Activated CD4-positive, alpha-beta T cell treated with anti-CD3 and anti-CD28 coated beads for 36 hours (primary cell): ENCODE data around the gene MRPL4. TPM values are rescaled to one million over a fixed set of nuclear protein-coding genes. Genes with fewer than 3 reads are reported as not detected.

Experiments
- ATAC-seq: fragments of 200-7000 bp; cut with Tn5 transposase; one replicate; pipeline ENCODE4 v1.10.0; 2021; ENCODE audit warnings: mild to moderate bottlenecking, moderate library complexity
- CTCF ChIA-PET: fragments of 350-600 bp; sonication (Branson Sonifier 250); formaldehyde crosslinking; loops from one replicate; lab custom pipeline; 2021; ENCODE audit warnings: antibody characterized with exemption; lab: Charles Lee
- POLR2A ChIA-PET: fragments of 350-600 bp; sonication (Branson Sonifier 250); formaldehyde crosslinking; loops from one replicate; lab custom pipeline; 2021; ENCODE audit warnings: antibody characterized with exemption, inconsistent platforms; lab: Charles Lee
- DNase-seq: peaks from one replicate; pipeline ENCODE4 v3.0.0-alpha.2; 2020
- H3K27ac Mint-ChIP-seq: one replicate; pipeline ENCODE4 v1.8.0; 2021; ENCODE audit warnings: mixed read lengths
- H3K27me3 Mint-ChIP-seq: one replicate; pipeline ENCODE4 v1.8.0; 2021; ENCODE audit warnings: mixed read lengths
- H3K36me3 Mint-ChIP-seq: one replicate; pipeline ENCODE4 v1.8.0; 2021; ENCODE audit warnings: low read depth, mixed read lengths
- H3K4me1 Mint-ChIP-seq: one replicate; pipeline ENCODE4 v1.8.0; 2021; ENCODE audit warnings: mixed read lengths
- H3K4me3 Mint-ChIP-seq: one replicate; pipeline ENCODE4 v1.8.0; 2021; ENCODE audit warnings: mild to moderate bottlenecking, moderate library complexity, mixed read lengths
- H3K9me3 Mint-ChIP-seq: one replicate; pipeline ENCODE4 v1.8.0; 2021; ENCODE audit warnings: low read depth, mixed read lengths
- intact Hi-C, 2 experiments: fragments of 100-400 bp; cut with DNase I in 1 of 2; cut with micrococcal nuclease in 1 of 2; formaldehyde crosslinking; loops; one replicate each; pipeline versions ENCODE4 v1.14.2 to v1.15.1; 2022 to 2024; cut with DNase I, micrococcal nuclease
- total RNA-seq, 2 experiments: library from RNA; stranded (reverse); gene quantifications; one replicate each; pipeline ENCODE4 v1.2.3, GENCODE V29; 2021

The MRPL4 gene
- total RNA-seq, 2 experiments from 2014 or later, result 130 to 140 TPM

DNA sequence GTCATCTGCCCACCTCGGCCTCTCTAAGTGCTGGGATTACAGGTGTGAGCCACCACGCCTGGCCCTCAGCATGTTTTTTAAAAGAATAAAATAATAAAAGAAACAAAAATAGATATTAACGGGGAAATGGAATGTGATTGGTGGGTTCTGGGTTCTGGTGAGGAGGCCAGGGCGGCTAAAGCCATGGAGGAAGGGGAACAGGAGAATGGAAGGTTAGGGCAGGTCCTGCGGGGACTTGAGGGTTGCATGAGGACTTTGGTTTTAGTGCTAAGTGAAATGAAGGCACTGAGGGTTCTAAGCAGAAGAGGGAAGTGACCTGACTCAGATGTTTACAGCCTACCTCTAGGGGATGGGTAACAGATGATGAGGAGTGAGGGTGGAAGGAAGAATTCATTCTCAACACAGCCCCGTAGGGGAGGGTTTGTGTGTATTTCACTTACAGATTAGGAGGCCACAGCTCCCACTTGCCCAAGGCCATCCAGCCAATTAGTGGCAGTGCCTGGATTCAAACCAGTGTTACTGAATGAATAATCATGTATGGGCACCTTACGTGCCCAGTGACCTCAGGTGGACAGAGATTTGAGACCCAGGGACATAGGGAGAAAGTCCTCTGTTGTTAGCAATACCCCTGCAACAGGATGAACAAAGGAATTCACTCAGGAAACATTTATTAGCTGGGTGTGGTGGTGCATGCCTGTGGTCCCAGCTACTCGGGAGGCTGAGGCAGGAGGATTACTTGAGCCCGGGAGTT, 6.7 kb upstream of the MRPL4 start:
- Mint-ChIP-seq H3K27ac (no peak overlapping the region), H3K36me3 (no peaks in the 10 kb centered on the region), H3K27me3 (no peaks in the 10 kb centered on the region), H3K4me1 (no peaks in the 10 kb centered on the region), H3K4me3 (no peak overlapping the region), H3K9me3 (no peaks in the 10 kb centered on the region)
- intact Hi-C loops, result no loop called here
- ATAC-seq, result no peak
- no peak for DNase-seq
- POLR2A ChIA-PET, result no interaction called here
- CTCF ChIA-PET, result interaction anchor here (0.8 to 1.3 kb wide), 3 partner anchors 22 to 143 kb away, joined by 3 to 5 read pairs (median 4); no protein-coding TSS in a partner anchor

DNA sequence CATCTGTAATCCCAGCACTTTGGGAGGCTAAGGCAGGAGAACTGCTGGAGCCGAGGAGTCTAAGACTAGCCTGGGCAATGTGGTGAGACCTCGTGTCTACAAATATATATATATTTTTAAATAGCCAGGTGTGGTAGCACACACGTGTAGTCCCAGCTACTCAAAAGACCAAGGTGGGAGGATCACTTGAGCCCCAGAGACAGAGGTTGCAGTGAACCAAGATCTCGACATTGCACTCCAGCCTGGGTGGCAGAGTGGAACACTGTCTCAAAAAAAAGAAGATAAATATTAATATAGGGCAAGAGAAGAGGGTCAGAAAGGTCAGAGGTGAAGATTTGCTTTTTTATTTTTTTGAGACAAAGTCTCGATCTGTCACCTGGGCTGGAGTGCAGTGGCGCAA, 5.5 kb upstream of the MRPL4 start:
- Mint-ChIP-seq H3K27ac (no peak overlapping the region), H3K36me3 (no peaks in the 10 kb centered on the region), H3K4me3 (no peak overlapping the region), H3K9me3 (no peaks in the 10 kb centered on the region), H3K27me3 (no peaks in the 10 kb centered on the region), H3K4me1 (peaks cover 5% of the 10 kb centered on the region)
- no peak for ATAC-seq
- no peak for DNase-seq
- ChIA-PET CTCF (interaction anchor here (0.6 to 1.0 kb wide), 3 partner anchors 23 to 142 kb away, joined by 3 to 5 read pairs (median 4); no protein-coding TSS in a partner anchor), POLR2A (no interaction called here)
- intact Hi-C loops, result no loop called here

DNA sequence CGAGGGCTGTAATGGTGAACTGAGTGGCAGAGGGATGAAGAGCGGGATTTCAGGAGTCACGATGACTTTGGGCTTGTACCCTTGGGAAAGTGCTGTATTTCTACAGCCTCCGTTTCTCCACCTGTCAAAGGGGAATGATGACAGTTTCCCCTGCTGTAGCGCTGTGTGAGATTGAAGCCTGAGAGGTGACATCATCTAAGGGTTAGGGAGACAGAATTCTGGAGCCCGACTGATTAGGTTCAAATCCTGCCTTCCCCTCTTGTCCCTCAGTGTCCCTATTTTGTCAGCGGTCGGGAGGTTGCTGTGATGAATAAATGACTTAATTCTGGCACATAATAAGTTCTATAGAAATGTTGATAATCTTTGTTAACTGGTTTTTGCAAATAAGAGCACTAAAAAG, 693 bp downstream of the MRPL4 start:
- intact Hi-C loops, result loop anchor here (1.0 to 10.0 kb wide), 5 partner anchors 145 to 1122 kb away; partner anchors contain the start of genes CDC37 (in 1 of the 2), CDKN2D (in 1 of the 2), ILF3 (in 1 of the 2) and KRI1 (in 1 of the 2)
- peaks cover 42% of the 10 kb centered on the region for H3K36me3 Mint-ChIP-seq
- peaks cover 18% of the 10 kb centered on the region for H3K4me1 Mint-ChIP-seq
- no peaks in the 10 kb centered on the region for H3K27me3 Mint-ChIP-seq
- ChIA-PET CTCF (no interaction called here), POLR2A (interaction anchor here (0.7 kb wide), 1 partner anchor 19 kb away, joined by 3 read pairs; no protein-coding TSS in a partner anchor)
- DNase-seq (no peak), ATAC-seq (no peak)
- H3K27ac Mint-ChIP-seq, result peak overlapping the region; percentile 97
- H3K4me3 Mint-ChIP-seq, result peak overlapping the region; percentile 97
- H3K9me3 Mint-ChIP-seq, result no peaks in the 10 kb centered on the region

DNA sequence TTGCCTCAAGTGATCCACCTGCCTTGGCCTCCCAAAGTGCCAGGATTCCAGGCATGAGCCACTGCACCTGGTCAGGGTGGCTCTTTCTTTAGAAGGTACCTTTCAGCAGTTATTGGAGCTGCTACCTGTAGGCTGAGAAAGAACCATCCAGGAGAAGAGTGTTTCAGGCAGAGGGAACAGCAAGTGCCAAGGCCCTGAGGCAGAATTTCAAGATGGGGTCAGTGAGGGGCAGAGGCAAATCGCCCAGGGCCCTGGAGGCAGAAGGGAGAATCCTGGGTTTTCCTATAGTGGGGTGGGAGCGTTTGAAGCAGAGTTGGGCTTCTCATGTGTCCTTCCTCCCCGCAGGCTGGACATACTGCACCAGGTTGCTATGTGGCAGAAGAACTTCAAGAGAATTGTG, 2.2 kb downstream of the MRPL4 start:
- ChIA-PET CTCF (interaction anchor here (0.6 to 1.4 kb wide), 4 partner anchors 35 to 136 kb away, joined by 3 to 4 read pairs (median 3); partner anchors contain the start of gene ICAM5), POLR2A (interaction anchor here (0.7 kb wide), 1 partner anchor 14 kb away, joined by 3 read pairs; no protein-coding TSS in a partner anchor)
- peaks cover 57% of the 10 kb centered on the region for H3K36me3 Mint-ChIP-seq
- no peaks in the 10 kb centered on the region for H3K27me3 Mint-ChIP-seq
- DNase-seq, result no peak
- peak overlapping the region; percentile 97 for H3K4me3 Mint-ChIP-seq
- intact Hi-C loops, result loop anchor here (5.0 to 10.0 kb wide), 3 partner anchors 147 to 1121 kb away; partner anchors contain the start of genes CDKN2D (in 1 of the 2), KRI1 (in 1 of the 2), PPAN (in 1 of the 2) and SWSAP1 (in 1 of the 2)
- no peak overlapping the region for H3K27ac Mint-ChIP-seq
- no peaks in the 10 kb centered on the region for H3K9me3 Mint-ChIP-seq
- peaks cover 25% of the 10 kb centered on the region for H3K4me1 Mint-ChIP-seq
- ATAC-seq, result no peak

DNA sequence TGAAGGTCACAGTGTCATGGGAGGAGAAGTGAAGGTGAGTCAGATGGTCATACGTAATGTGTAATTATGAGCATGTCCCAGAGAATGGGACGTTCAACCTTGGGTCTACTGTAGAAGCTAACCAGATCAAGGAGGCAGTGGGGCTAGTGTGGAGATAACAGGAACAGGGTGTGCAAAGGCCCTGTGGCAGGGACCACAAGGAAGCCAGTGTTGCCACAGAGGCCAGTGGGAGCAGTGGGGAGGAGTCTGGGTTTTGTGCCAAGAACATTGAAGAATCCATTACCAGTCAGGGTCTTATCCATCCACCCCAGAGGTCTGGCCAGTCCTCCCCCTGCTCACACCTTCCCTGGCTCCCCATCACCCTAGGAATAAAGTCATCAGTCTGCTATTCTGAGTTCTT, 3.3 kb downstream of the MRPL4 start:
- peaks cover 64% of the 10 kb centered on the region for H3K36me3 Mint-ChIP-seq
- H3K27ac Mint-ChIP-seq, result peak overlapping the region; percentile 35
- ChIA-PET CTCF (interaction anchor here (0.7 kb wide), 1 partner anchor 218 kb away, joined by 4 read pairs; no protein-coding TSS in a partner anchor), POLR2A (no interaction called here)
- intact Hi-C loops, result loop anchor here (5.0 to 10.0 kb wide), 2 partner anchors 77 to 1119 kb away; partner anchors contain the start of genes RAVER1 (in 1 of the 2) and SWSAP1 (in 1 of the 2)
- peaks cover 35% of the 10 kb centered on the region for H3K4me1 Mint-ChIP-seq
- ATAC-seq (no peak), DNase-seq (no peak)
- H3K9me3 Mint-ChIP-seq, result no peaks in the 10 kb centered on the region
- no peaks in the 10 kb centered on the region for H3K27me3 Mint-ChIP-seq
- H3K4me3 Mint-ChIP-seq, result no peak overlapping the region

DNA sequence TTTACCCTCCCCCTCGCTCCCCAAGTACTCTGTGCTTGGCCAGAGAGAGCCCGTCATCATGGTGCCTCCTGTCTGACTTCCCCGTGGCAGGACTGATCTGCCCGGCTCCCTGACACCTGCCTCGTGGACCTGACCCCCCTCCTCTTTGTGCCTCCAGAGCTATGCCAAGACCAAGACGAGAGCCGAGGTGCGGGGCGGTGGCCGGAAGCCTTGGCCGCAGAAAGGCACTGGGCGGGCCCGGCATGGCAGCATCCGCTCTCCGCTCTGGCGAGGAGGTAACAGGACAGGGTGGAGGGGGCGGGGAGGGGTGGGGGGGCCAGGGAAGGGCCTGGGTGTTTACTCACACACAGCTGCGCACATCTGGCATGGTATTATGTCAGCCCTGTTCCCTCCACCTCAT, 4.5 kb downstream of the MRPL4 start:
- intact Hi-C loops, result loop anchor here (5.0 to 10.0 kb wide), 2 partner anchors 76 to 1118 kb away; partner anchors contain the start of genes RAVER1 (in 1 of the 2) and SWSAP1 (in 1 of the 2)
- H3K27me3 Mint-ChIP-seq, result no peaks in the 10 kb centered on the region
- POLR2A ChIA-PET, result no interaction called here
- no peak overlapping the region for H3K27ac Mint-ChIP-seq
- ATAC-seq, result no peak
- no peak overlapping the region for H3K4me3 Mint-ChIP-seq
- no peaks in the 10 kb centered on the region for H3K9me3 Mint-ChIP-seq
- H3K4me1 Mint-ChIP-seq, result peaks cover 36% of the 10 kb centered on the region
- CTCF ChIA-PET, result interaction anchor here (1.2 to 6.9 kb wide), 3 partner anchors 13 to 131 kb away, joined by 4 to 101 read pairs (median 82); partner anchors contain the start of genes ICAM1 and ICAM4
- peaks cover 64% of the 10 kb centered on the region for H3K36me3 Mint-ChIP-seq
- no peak for DNase-seq

DNA sequence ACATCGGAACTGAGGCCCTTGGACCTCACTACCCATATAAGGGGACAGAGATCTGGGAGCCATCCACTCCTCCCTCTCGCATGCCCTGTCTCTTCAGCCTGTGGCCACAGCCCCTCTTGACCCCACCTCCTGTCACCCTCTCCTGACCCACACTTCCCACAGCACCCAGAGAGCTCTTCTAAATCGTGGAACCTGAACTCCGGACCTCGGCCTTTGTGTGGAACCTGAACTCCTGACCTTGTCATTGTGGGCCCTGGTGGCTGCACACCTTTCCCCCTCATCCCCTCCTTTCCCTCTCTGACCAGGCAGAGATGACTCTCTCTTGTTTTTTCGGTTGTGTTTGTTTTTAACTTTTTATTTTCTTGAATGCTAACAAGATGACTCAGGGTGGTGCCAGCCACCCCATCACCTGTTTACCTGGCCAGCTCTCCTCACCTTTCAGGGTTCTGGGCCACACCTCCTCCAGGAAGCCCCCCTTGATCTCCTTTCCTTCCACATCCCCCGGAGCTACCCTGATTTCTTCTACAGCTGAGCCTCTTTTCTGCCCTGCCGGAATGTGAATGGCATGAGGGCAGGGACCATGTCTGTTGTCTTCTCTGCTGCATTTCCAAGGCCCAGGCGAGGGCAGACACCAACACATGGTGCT, 5.1 kb downstream of the MRPL4 start:
- intact Hi-C loops, result loop anchor here (5.0 to 10.0 kb wide), 2 partner anchors 75 to 1118 kb away; partner anchors contain the start of genes RAVER1 (in 1 of the 2) and SWSAP1 (in 1 of the 2)

DNA sequence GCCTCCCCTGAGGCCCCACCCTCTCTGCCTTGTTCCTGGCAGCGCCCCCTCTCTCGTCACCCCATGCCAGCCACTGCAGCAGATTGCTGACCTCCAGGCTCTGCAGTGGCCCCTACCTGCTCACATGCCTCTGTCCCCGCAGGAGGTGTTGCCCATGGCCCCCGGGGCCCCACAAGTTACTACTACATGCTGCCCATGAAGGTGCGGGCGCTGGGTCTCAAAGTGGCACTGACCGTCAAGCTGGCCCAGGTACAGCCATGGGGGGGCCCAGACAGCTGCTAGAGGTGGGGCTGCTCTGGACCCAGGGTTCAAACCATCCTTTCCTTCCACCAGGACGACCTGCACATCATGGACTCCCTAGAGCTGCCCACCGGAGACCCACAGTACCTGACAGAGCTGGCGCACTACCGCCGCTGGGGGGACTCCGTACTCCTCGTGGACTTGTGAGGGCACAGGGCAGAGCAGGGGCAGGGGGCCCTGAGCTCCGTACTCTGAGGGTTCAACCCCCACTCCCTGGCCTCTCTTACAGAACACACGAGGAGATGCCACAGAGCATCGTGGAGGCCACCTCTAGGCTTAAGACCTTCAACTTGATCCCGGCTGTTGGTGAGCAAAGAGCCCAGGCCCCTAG, 6.2 kb downstream of the MRPL4 start:
- Mint-ChIP-seq H3K27me3 (no peaks in the 10 kb centered on the region), H3K4me3 (no peak overlapping the region), H3K4me1 (peaks cover 34% of the 10 kb centered on the region), H3K36me3 (peaks cover 55% of the 10 kb centered on the region), H3K9me3 (no peaks in the 10 kb centered on the region), H3K27ac (no peak overlapping the region)
- intact Hi-C loops, result loop anchor here (2.0 to 10.0 kb wide), 3 partner anchors 74 to 1117 kb away; partner anchors contain the start of genes TYK2 (in 2 of the 2), RAVER1 (in 1 of the 2) and SWSAP1 (in 1 of the 2)
- ChIA-PET POLR2A (interaction anchor here (0.6 to 3.8 kb wide), 5 partner anchors 9 to 133 kb away, joined by 3 to 53 read pairs (median 6); partner anchors contain the start of gene ICAM1), CTCF (interaction anchor here (0.6 to 6.9 kb wide), 21 partner anchors 8 to 327 kb away, joined by 3 to 101 read pairs (median 4); partner anchors contain the start of genes ICAM1, ICAM5 and TYK2)
- ATAC-seq (no peak), DNase-seq (no peak)

More for the DNA sequence above, 5.1 kb downstream of the MRPL4 start:
- ChIA-PET POLR2A (no interaction called here), CTCF (interaction anchor here (0.6 to 6.9 kb wide), 6 partner anchors 13 to 226 kb away, joined by 3 to 101 read pairs (median 14); partner anchors contain the start of genes ICAM1, ICAM4 and TYK2)
- Mint-ChIP-seq H3K9me3 (no peaks in the 10 kb centered on the region), H3K4me1 (peaks cover 37% of the 10 kb centered on the region), H3K27ac (no peak overlapping the region), H3K36me3 (peaks cover 62% of the 10 kb centered on the region), H3K27me3 (no peaks in the 10 kb centered on the region), H3K4me3 (no peak overlapping the region)
- no peak for DNase-seq
- ATAC-seq, result no peak

DNA sequence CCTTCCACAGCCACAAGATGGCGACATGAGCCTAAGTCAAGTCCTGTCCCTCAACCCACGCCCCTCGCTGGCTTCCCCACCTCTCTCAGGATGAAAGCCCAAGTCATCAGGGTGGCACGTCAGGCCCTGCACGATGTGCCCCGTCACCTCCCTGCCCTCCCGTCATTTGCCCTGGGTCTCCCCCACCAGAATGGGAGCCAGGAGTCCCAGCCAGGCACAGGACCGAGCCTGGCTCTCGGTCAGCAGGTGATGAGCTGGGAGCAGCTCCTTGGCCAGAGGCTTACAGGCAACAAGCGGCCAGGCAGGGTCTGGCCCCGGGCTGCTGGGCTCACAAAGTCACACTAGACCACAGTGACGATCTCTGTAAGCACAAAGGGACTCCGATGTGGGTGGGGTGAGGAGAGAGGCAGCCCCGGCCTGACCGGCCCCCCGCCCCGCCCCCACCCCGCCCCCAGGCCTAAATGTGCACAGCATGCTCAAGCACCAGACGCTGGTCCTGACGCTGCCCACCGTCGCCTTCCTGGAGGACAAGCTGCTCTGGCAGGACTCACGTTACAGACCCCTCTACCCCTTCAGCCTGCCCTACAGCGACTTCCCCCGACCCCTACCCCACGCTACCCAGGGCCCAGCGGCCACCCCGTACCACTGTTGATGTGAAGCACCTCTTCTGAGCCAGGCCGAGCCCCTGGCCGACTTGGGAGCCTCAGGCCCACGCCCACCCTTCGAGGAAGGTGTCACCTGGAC, 7.3 kb downstream of the MRPL4 start:
- intact Hi-C loops, result loop anchor here (1.0 to 10.0 kb wide), 5 partner anchors 73 to 1115 kb away; partner anchors contain the start of genes TYK2 (in 2 of the 2), CDC37 (in 1 of the 2), RAVER1 (in 1 of the 2) and SWSAP1 (in 1 of the 2)
- Mint-ChIP-seq H3K9me3 (no peaks in the 10 kb centered on the region), H3K36me3 (peaks cover 48% of the 10 kb centered on the region), H3K27ac (peak overlapping the region; percentile 90), H3K27me3 (no peaks in the 10 kb centered on the region), H3K4me1 (peaks cover 26% of the 10 kb centered on the region), H3K4me3 (peak overlapping the region; percentile 53)
- ChIA-PET CTCF (interaction anchor here (0.6 to 6.9 kb wide), 40 partner anchors 9 to 224 kb away, joined by 3 to 101 read pairs (median 4); partner anchors contain the start of genes ANGPTL6, CDC37, ICAM1 and ICAM4), POLR2A (interaction anchor here (0.5 to 3.8 kb wide), 8 partner anchors 8 to 149 kb away, joined by 3 to 53 read pairs (median 5); partner anchors contain the start of genes ICAM1 and ICAM5)
- DNase-seq (peak; percentile 99), ATAC-seq (peak; percentile 73)
